NCI-H82 (cell line): Measurements from ENCODE around the gene PXDN.

ENCODE experiments used
- DNase-seq: peaks from one replicate; lab custom pipeline; 2025; lab: John Stamatoyannopoulos, UW

PXDN gene

GRCh38 chr2:1649103-1650084 is 94.9 kb downstream of the PXDN start:
- DNase-seq = no peak

- no peak for DNase-seq
These were observed 95.8 kb downstream of the PXDN start for GRCh38 chr2:1648241-1649102.

- no peak for DNase-seq
These were observed 96.7 kb downstream of the PXDN start for GRCh38 chr2:1647417-1648240.

GRCh38 chr2:1645761-1646476 is 98.4 kb downstream of the PXDN start:
- DNase-seq = no peak

- no peak for DNase-seq
These were observed 99.9 kb downstream of the PXDN start for GRCh38 chr2:1644427-1644826.

- no peak for DNase-seq
These were observed 101.2 kb downstream of the PXDN start for GRCh38 chr2:1642993-1643619.

GRCh38 chr2:1642066-1642861 is 102.1 kb downstream of the PXDN start:
- DNase-seq = no peak

GRCh38 chr2:1641523-1641922 is 102.8 kb downstream of the PXDN start:
- DNase-seq = peak; percentile 4

GRCh38 chr2:1640301-1641135 is 103.8 kb downstream of the PXDN start:
- no peak for DNase-seq

GRCh38 chr2:1639086-1639858 is 105.0 kb downstream of the PXDN start:
- DNase-seq = no peak

- peak; percentile 11 for DNase-seq
These were observed 105.9 kb downstream of the PXDN start for GRCh38 chr2:1638281-1638860.

GRCh38 chr2:1636791-1637415 is 107.4 kb downstream of the PXDN start:
- DNase-seq = no peak

- no peak for DNase-seq
These were observed 108.5 kb downstream of the PXDN start for GRCh38 chr2:1635823-1636222.

- no peak for DNase-seq
These were observed 109.5 kb downstream of the PXDN start for GRCh38 chr2:1634681-1635341.

- DNase-seq = no peak
These were observed 110.3 kb downstream of the PXDN start for GRCh38 chr2:1633936-1634587.

GRCh38 chr2:1633092-1633671 is 111.1 kb downstream of the PXDN start:
- no peak for DNase-seq
